ENCODE measurements around the gene HMGN4. TPM values are rescaled to one million over a fixed set of nuclear protein-coding genes. Genes with fewer than 3 reads are reported as not detected.

HMGN4 gene
- total and polyA plus RNA-seq, 9 of the 15 experiments (the other 6 are each of a cell fraction or from before 2014, with no cell fraction given): 35.4 to 134 (median 94.1) TPM

GRCh38 chr6:26538572-26538902 is 371 bp downstream of the HMGN4 start (continued):
- no peak for TF ChIP-seq HINFP (tag; conservative IDR thresholded peaks at IDR 0.05; ENCODE audit: low read depth)
- TF ChIP-seq PCBP1 (IDR thresholded peaks at IDR 0.05; ENCODE audit: low read depth, low read length, poor library complexity, severe bottlenecking): peak; percentile 22
- 0 out of 2 replicates have a peak, but pooled peaks have one; percentile 25 for TF ChIP-seq L3MBTL2 (IDR thresholded peaks at IDR 0.05)
- no peak for TF ChIP-seq SIX5 (IDR thresholded peaks at IDR 0.05; ENCODE audit: borderline replicate concordance in 1 of 2, insufficient read depth in 1 of 2, low read depth in 1 of 2, low read length in 2 of 2)
- TF ChIP-seq ZNF561 (CRISPR knock-in tag; conservative IDR thresholded peaks at IDR 0.05): no peak
- no peak for TF ChIP-seq STAT5A (IDR thresholded peaks at IDR 0.05; ENCODE audit: borderline replicate concordance, low read length)
- TF ChIP-seq MECOM (CRISPR knock-in tag; IDR thresholded peaks at IDR 0.05): no peak
- no peak for TF ChIP-seq SETDB1 (IDR thresholded peaks at IDR 0.05; ENCODE audit: low read length)
- no peak for TF ChIP-seq EZH2 (IDR thresholded peaks at IDR 0.05; ENCODE audit: borderline replicate concordance, low read depth, low read length)
- no peak for TF ChIP-seq ESRRA (IDR thresholded peaks at IDR 0.05; ENCODE audit: borderline replicate concordance, low read depth)
- no peak for TF ChIP-seq HBP1 (CRISPR knock-in tag; IDR thresholded peaks at IDR 0.05)
- no peak for TF ChIP-seq PURB (CRISPR knock-in tag; IDR thresholded peaks at IDR 0.05; ENCODE audit: low read depth)
- TF ChIP-seq PML (IDR thresholded peaks at IDR 0.05; ENCODE audit: low read length): no peak
- TF ChIP-seq CTBP1 (IDR thresholded peaks at IDR 0.05; ENCODE audit: borderline replicate concordance): 0 out of 2 replicates have a peak, but pooled peaks have one; percentile 2
- TF ChIP-seq HNRNPLL (IDR thresholded peaks at IDR 0.05; ENCODE audit: low read depth, low read length, poor library complexity, severe bottlenecking): no peak
- no peak for TF ChIP-seq NR2F6 (CRISPR knock-in tag; IDR thresholded peaks at IDR 0.05)
- no peak for TF ChIP-seq ZNF197 (CRISPR knock-in tag; IDR thresholded peaks at IDR 0.05; ENCODE audit: low read depth)
- peak in 1 of 2 experiments; percentile 50; a peak in 1 of 4 replicates for TF ChIP-seq SIN3A (IDR thresholded peaks at IDR 0.05; ENCODE audit: borderline replicate concordance in 2 of 2, control insufficient read depth in 1 of 2, low read depth in 2 of 2, low read length in 2 of 2)
- TF ChIP-seq TGIF2 (CRISPR knock-in tag; IDR thresholded peaks at IDR 0.05): 0 out of 2 replicates have a peak, but pooled peaks have one; percentile 80
- no peak for TF ChIP-seq RCOR1 (IDR thresholded peaks at IDR 0.05; ENCODE audit: borderline replicate concordance in 1 of 2, low read depth in 2 of 2, low read length in 2 of 2)
- TF ChIP-seq E4F1 (CRISPR knock-in tag; IDR thresholded peaks at IDR 0.05; ENCODE audit: borderline replicate concordance): no peak
- peak; percentile 33 for TF ChIP-seq ZFX (CRISPR knock-in tag; IDR thresholded peaks at IDR 0.05)
- no peak for TF ChIP-seq YBX1 (IDR thresholded peaks at IDR 0.05)

All from K562 (cell line).